GM12892 (cell line): ENCODE results near the gene MED13L.

Experiments used
- POLR2A ChIP-seq: IDR thresholded peaks from 2 replicates; pipeline ENCODE4 v1.6.1; 2011; ENCODE audit warnings: low read depth, low read length, control low read depth
- POLR2AphosphoS5 ChIP-seq: IDR thresholded peaks from 2 replicates; pipeline ENCODE4 v1.6.1; 2011; ENCODE audit warnings: low read depth, low read length, control low read depth
- TAF1 ChIP-seq: IDR thresholded peaks from 2 replicates; pipeline ENCODE4 v1.6.1; 2011; ENCODE audit warnings: low read depth, mild to moderate bottlenecking, control low read depth, low read length, borderline replicate concordance

DNA sequence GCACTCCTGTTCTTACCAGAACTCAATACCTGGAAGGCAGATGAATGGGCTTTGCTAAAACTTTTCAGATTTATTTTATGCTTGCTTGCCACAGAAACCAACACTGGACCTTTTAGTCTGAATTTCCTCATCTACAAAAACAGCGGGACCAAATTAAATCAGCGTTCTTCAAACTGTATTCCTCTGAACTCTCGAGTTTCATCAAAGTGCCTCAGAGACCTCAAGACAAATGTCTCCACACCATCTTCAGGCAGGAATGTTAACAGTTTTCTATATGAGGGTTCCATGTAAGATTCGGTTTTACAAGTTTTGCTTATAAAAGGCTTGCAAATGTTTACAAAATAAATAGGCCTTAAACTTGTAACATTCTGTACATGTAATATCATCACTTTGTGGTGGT is 74.6 kb downstream of the MED13L start:
- TF ChIP-seq POLR2A (no peak), TAF1 (no peak), POLR2AphosphoS5 (no peak)
